OCI-LY1 (cell line): ENCODE data around the gene EDC4.

Experiments used
- H2AFZ ChIP-seq: fragments of 200-600 bp; sonication (generic), shearing (Covaris generic); 2 replicates; pipeline ENCODE4 v1.6.0; 2014; ENCODE audit warnings: antibody characterized with exemption, mild to moderate bottlenecking, low read length
- H3F3A ChIP-seq: fragments of 200-600 bp; sonication (generic), shearing (Covaris generic); 2 replicates; pipeline ENCODE4 v1.6.0; 2014; ENCODE audit warnings: mild to moderate bottlenecking, antibody characterized with exemption, low read length, moderate library complexity; ENCODE audit not compliant: insufficient read depth
- H3K27ac ChIP-seq: fragments of 200-600 bp; sonication (generic); 2 replicates; pipeline ENCODE4 v1.5.1; 2014; ENCODE audit warnings: low read length, mixed run types, mild to moderate bottlenecking, low read depth; ENCODE audit not compliant: poor library complexity, severe bottlenecking
- H3K27me3 ChIP-seq: fragments of 200-600 bp; sonication (generic); 2 replicates; pipeline ENCODE4 v1.6.0; 2014; ENCODE audit warnings: antibody characterized with exemption, mild to moderate bottlenecking, low read length, moderate library complexity; ENCODE audit not compliant: insufficient read depth
- H3K36me3 ChIP-seq: fragments of 200-600 bp; sonication (generic); 2 replicates; pipeline ENCODE4 v1.6.1; 2014; ENCODE audit warnings: mild to moderate bottlenecking, antibody characterized with exemption, low read length, moderate library complexity, mixed read lengths; ENCODE audit not compliant: insufficient read depth
- H3K4me1 ChIP-seq: fragments of 200-600 bp; sonication (generic); 2 replicates; pipeline ENCODE4 v1.5.1; 2014; ENCODE audit warnings: mild to moderate bottlenecking, low read length, moderate library complexity; ENCODE audit not compliant: insufficient read depth, severe bottlenecking
- H3K4me2 ChIP-seq: fragments of 200-600 bp; sonication (generic), shearing (Covaris generic); 2 replicates; pipeline ENCODE4 v1.6.1; 2014; ENCODE audit warnings: low read length
- H3K4me3 ChIP-seq: fragments of 200-600 bp; sonication (generic); 2 replicates; pipeline ENCODE4 v1.5.1; 2014; ENCODE audit warnings: low read length, low read depth, mild to moderate bottlenecking, mixed read lengths; ENCODE audit not compliant: poor library complexity, severe bottlenecking
- H3K79me2 ChIP-seq: fragments of 200-600 bp; shearing (Covaris generic); 2 replicates; pipeline ENCODE4 v1.6.1; 2016; ENCODE audit warnings: mixed run types, low read length, mixed read lengths; ENCODE audit not compliant: insufficient read depth
- H3K9ac ChIP-seq: fragments of 200-600 bp; sonication (generic), shearing (Covaris generic); 2 replicates; pipeline ENCODE4 v1.6.1; 2014; ENCODE audit warnings: mild to moderate bottlenecking, low read length, mixed read lengths
- H3K9me2 ChIP-seq: fragments of 200-600 bp; sonication (generic), shearing (Covaris generic); 2 replicates; pipeline ENCODE4 v1.6.1; 2014; ENCODE audit warnings: low read depth, mild to moderate bottlenecking, low read length, mixed read lengths
- H3K9me3 ChIP-seq: fragments of 200-600 bp; shearing (Covaris generic); 2 replicates; pipeline ENCODE4 v1.6.1; 2014; ENCODE audit warnings: low read length, mixed read lengths
- H4K20me1 ChIP-seq: fragments of 200-600 bp; sonication (generic), shearing (Covaris generic); 2 replicates; pipeline ENCODE4 v1.6.0; 2016; ENCODE audit warnings: mild to moderate bottlenecking, low read length; ENCODE audit not compliant: insufficient read depth
- CTCF ChIP-seq: fragments of 200-600 bp; sonication (generic), shearing (Covaris generic); IDR thresholded peaks from 2 replicates; pipeline ENCODE4 v1.5.1; 2017; ENCODE audit warnings: mild to moderate bottlenecking, antibody characterized with exemption, low read length, moderate library complexity, mixed read lengths
- EZH2 ChIP-seq: fragments of 200-600 bp; sonication (generic), shearing (Covaris generic); IDR thresholded peaks from 2 replicates; pipeline ENCODE4 v1.8.0; 2017; ENCODE audit warnings: borderline replicate concordance, mixed run types, mild to moderate bottlenecking, antibody characterized with exemption, low read length, moderate library complexity, mixed read lengths

Gene EDC4

GRCh38 chr16:67901734-67902133 lies 28.9 kb downstream of the EDC4 start:
- no peaks in the 10 kb centered on the region for H3K4me1 ChIP-seq
- no peaks in the 10 kb centered on the region for H3F3A ChIP-seq
- H3K36me3 ChIP-seq: peaks cover 6% of the 10 kb centered on the region; the same call in 1 of the 2 replicates
- no peaks in the 10 kb centered on the region for H3K9me2 ChIP-seq
- H3K27me3 ChIP-seq: no peaks in the 10 kb centered on the region
- no peak overlapping the region for H3K9ac ChIP-seq
- no peak overlapping the region for H2AFZ ChIP-seq
- H3K4me2 ChIP-seq: no peak overlapping the region
- TF ChIP-seq CTCF (no peak), EZH2 (no peak)
- no peaks in the 10 kb centered on the region for H3K9me3 ChIP-seq
- H3K4me3 ChIP-seq: no peak overlapping the region
- no peak overlapping the region for H3K27ac ChIP-seq
- peaks cover 7% of the 10 kb centered on the region; the same call in 1 of the 2 replicates for H3K79me2 ChIP-seq
- H4K20me1 ChIP-seq: no peaks in the 10 kb centered on the region

GRCh38 chr16:67902831-67903230 lies 30.0 kb downstream of the EDC4 start:
- no peaks in the 10 kb centered on the region for H3F3A ChIP-seq
- no peaks in the 10 kb centered on the region for H4K20me1 ChIP-seq
- no peak overlapping the region for H3K4me3 ChIP-seq
- no peak overlapping the region for H3K9ac ChIP-seq
- H3K79me2 ChIP-seq: no peaks in the 10 kb centered on the region
- peaks cover 6% of the 10 kb centered on the region; the same call in 1 of the 2 replicates for H3K36me3 ChIP-seq
- no peak overlapping the region for H3K4me2 ChIP-seq
- H3K4me1 ChIP-seq: no peaks in the 10 kb centered on the region
- no peaks in the 10 kb centered on the region for H3K9me2 ChIP-seq
- no peaks in the 10 kb centered on the region for H3K27me3 ChIP-seq
- no peak overlapping the region for H2AFZ ChIP-seq
- H3K9me3 ChIP-seq: no peaks in the 10 kb centered on the region
- TF ChIP-seq EZH2 (no peak), CTCF (no peak)
- H3K27ac ChIP-seq: no peak overlapping the region

GRCh38 chr16:67907397-67908180 lies 34.7 kb downstream of the EDC4 start:
- TF ChIP-seq EZH2 (no peak), CTCF (no peak)
- H3K27ac ChIP-seq: no peak overlapping the region
- no peaks in the 10 kb centered on the region for H3K9me3 ChIP-seq
- no peaks in the 10 kb centered on the region for H3F3A ChIP-seq
- H3K79me2 ChIP-seq: no peaks in the 10 kb centered on the region
- no peaks in the 10 kb centered on the region for H4K20me1 ChIP-seq
- peaks cover 24% of the 10 kb centered on the region for H3K36me3 ChIP-seq
- H3K4me2 ChIP-seq: no peak overlapping the region
- H3K9me2 ChIP-seq: no peaks in the 10 kb centered on the region
- H3K4me3 ChIP-seq: no peak overlapping the region
- no peak overlapping the region for H3K9ac ChIP-seq
- no peaks in the 10 kb centered on the region for H3K27me3 ChIP-seq
- no peaks in the 10 kb centered on the region for H3K4me1 ChIP-seq
- H2AFZ ChIP-seq: no peak overlapping the region
